GM10847 (cell line): ENCODE data around the gene BTD.

ENCODE experiments used
- POLR2A ChIP-seq: IDR thresholded peaks from 2 replicates; pipeline ENCODE4 v1.6.1; 2011; ENCODE audit not compliant: insufficient read length; ENCODE audit errors: extremely low read depth

Gene BTD

DNA sequence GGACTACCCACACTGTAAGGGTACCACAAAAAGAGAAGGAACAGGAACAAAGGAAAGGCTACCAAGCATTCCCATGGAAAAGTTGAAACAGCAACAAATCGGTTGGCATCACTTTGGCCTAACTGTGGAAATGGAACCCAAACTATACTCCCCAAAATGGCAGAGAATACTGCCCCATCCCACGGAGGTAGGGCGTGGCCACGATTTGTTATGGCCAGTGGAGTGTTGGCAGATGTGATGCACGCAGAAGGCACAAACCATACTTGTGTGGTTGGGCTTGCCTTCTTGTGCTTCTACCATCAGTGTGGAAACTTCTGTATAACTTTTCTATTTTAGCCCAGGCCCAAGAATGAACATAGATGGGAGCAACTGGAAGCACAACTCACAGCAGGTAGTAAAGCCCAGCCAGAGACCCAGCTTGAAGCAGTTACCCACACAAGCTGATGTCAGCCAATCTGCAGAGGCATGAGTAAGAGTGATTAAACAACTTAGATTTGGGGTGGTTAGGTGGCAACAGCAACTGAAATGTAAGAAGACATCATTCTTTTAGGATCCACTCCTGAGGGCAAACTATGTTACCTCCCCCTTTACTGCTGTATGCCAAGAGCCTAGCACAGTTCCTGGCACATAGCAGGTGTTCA lies 64.1 kb downstream of the BTD start:
- no peak for TF ChIP-seq POLR2A

DNA sequence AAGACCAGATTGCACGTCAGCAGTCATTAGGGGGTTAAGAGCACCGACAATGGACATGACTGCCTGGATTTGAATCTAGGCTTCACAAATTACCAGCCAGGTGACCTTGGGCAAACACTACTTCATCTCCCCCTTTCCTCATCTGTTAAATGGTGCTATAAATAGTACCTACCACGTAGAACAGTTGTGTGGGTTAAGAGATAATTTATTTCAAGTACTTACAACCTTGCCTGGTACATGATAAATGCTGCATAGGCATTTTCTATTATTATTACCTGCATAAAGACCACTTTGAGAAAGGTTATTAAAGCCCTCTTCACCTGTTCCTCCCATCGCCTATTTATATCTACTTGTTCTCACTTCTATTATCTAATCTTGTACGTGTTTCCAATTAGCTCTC lies 64.7 kb downstream of the BTD start:
- no peak for TF ChIP-seq POLR2A

GRCh38 chr3:15667484-15667883 lies 65.9 kb downstream of the BTD start:
- no peak for TF ChIP-seq POLR2A

DNA sequence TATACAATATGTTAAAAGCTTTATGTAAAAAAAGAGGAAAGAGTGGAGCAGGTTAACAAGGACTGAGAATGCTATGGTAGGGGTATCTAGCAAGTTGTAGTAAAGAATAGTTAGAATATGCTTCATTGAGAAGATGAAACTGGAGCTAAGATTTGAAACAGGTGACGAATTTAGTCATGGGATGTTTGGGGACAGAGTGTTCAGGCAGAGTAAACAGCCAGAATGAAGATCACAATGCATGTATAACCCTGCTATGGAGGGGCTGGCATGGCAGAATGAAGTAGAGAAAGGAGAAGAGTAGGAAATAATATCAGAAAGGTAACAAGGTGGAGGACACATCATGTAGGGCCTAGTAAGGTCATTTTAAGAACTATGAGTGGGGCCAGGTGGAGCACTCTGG lies 72.0 kb downstream of the BTD start:
- TF ChIP-seq POLR2A = no peak

- no peak for TF ChIP-seq POLR2A
Measured at GRCh38 chr3:15676259-15676658, 74.7 kb downstream of the BTD start.

DNA sequence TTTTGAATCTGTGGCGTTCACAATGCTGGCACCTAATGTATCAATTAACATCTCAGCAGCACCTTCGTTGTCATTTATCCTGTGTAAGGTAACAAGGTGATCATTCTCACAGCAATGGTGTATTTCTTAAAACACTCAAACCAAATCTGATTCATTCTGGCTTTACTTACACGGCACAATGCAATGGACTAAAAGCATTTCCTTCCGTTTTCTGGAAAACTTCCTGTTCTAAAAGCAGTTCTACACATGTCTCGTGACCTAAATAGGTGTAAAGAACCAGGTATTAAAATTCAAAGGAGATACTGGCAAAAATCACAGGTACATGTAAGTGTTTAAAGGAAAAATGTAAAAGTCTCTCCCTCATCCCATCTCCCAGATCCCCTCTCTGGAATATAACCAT lies 77.8 kb downstream of the BTD start:
- no peak for TF ChIP-seq POLR2A

- TF ChIP-seq POLR2A = no peak
Measured at GRCh38 chr3:15681668-15682067, 80.1 kb downstream of the BTD start.

DNA sequence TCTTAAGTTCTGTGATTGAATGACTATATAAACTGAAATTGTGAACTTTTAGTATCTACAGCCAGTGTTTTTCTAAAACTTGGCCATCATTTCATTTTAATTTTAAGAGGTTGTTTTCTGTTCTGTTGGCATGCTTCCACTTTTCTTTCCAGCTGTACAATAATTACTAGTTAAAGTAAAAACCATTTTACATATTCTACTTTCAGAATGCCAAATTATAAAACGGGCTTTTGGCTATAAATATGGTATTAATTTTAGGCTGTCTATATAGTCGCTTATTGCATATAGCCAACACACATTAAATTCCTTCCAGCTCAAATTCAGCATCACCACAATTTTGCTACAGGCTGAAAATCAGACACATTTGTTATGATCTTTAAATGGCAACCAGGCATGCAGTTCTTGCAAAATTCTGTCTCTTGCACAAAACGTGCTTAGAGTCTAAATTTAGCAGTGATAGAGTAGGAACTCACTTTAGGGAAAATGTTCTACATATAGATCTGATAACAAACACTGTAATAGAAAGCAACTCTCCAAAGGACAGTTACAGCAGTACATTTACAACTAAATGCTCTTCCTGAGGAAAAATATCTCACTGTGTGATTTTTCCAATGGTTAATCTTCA lies 81.1 kb downstream of the BTD start:
- TF ChIP-seq POLR2A = no peak

DNA sequence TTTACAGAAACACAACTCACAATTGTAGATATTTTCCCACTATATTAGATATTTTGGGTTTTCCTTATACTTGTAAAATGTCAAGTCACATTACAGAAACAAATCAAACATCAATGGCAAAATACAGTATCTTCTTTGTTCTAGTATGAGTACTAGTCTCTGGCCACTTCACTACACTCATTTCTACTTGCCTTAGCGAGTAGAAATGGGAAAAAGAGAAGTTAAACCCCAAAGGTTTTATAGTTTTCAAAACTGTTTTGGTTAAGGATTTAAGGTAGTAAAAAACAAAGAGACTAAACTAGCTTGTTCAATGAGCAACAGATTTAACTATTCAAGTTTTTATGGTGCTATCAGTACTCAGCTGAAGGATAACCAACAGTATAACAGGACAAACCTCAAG lies 81.7 kb downstream of the BTD start:
- TF ChIP-seq POLR2A = no peak

GRCh38 chr3:15685927-15686326 lies 84.4 kb downstream of the BTD start:
- no peak for TF ChIP-seq POLR2A

DNA sequence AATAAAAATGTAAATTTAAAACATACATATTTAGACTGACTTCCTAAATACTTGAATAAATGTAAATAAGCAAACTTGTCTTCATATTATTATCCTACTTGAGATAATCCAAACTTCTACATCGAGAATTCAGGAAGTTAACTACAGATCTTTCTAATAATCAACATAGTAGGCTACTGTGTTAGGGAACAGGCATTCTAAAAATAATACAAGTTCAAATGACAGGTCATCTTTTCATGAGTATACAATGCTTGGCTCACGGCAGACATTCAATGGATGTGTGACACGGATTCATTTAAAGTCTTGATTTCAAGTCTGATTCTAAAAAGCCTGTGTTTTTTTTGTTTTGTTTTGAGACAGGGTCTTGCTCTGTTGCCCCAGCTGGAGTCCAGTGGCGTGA lies 88.7 kb downstream of the BTD start:
- TF ChIP-seq POLR2A = no peak

GRCh38 chr3:15690748-15691147 lies 89.2 kb downstream of the BTD start:
- no peak for TF ChIP-seq POLR2A

DNA sequence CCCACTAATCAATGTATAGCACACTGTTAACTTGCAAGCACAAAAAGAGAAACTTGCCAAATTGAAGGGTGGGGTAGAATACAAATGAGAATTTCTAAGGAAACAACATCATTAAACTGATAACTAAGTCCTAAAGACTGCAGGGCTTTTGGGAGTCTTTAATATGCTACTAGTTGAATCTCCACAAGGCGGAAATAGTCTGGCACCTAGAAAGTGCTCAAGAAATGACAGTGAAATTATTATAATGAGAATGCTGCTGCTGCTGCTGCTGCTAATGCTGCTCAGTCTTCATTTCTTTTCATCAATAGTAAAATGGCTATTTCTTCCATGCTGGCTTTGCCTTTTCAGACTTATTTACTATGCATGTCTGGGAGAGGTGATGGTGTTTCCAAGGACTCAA lies 91.8 kb downstream of the BTD start:
- TF ChIP-seq POLR2A = no peak

DNA sequence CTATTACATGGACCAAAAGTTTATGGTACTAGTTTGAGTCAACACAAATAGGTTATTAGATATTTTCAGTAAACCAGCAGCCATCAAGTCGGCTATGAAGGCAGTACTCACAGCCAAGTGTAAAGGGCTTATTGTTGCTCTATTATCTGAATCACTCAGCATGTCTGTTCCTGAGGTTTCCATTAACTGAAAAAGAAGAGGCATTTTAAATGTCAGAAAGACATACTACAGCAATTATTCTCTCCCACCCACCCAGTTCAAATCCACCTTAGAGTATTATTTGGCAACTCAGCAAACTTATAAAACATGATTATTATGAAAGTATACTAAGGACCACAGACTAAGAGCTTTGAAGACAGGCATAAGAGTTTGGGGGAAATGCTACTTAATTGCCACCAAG lies 93.1 kb downstream of the BTD start:
- no peak for TF ChIP-seq POLR2A
